DND-41 (cell line): ENCODE results near the gene EGFL7.

Source experiments
- ATAC-seq: fragments of 200-7000 bp; cut with Tn5 transposase; 3 replicates; pipeline ENCODE4 v1.9.1; 2021; ENCODE audit warnings: low read depth; ENCODE audit not compliant: insufficient read depth
- DNase-seq: peaks from one replicate; pipeline ENCODE4 v3.0.0-alpha.2; 2020
- H2AFZ ChIP-seq: 2 replicates; pipeline ENCODE4 v1.6.0; 2012; ENCODE audit warnings: low read depth, low read length
- H3K27ac ChIP-seq: 2 replicates; pipeline ENCODE4 v1.5.1; 2012; ENCODE audit warnings: low read length, inconsistent platforms
- H3K27me3 ChIP-seq: fragments of 200-600 bp; sonication (generic); 2 replicates; pipeline ENCODE4 v1.6.0; 2012; ENCODE audit warnings: low read length, mild to moderate bottlenecking, inconsistent platforms; ENCODE audit not compliant: insufficient read depth, poor library complexity
- H3K36me3 ChIP-seq: 2 replicates; pipeline ENCODE4 v1.5.1; 2012; ENCODE audit warnings: low read length, inconsistent platforms; ENCODE audit not compliant: insufficient read depth
- H3K4me1 ChIP-seq: 2 replicates; pipeline ENCODE4 v1.5.1; 2012; ENCODE audit warnings: mild to moderate bottlenecking, low read length; ENCODE audit not compliant: insufficient read depth
- H3K4me2 ChIP-seq: 2 replicates; pipeline ENCODE4 v1.6.0; 2012; ENCODE audit warnings: mild to moderate bottlenecking, moderate library complexity, low read length, inconsistent platforms; ENCODE audit not compliant: insufficient read depth
- H3K4me3 ChIP-seq, 2 experiments: fragments of 200-600 bp in 1 of 2; shearing (Covaris generic) in 1 of 2; 2 replicates each; pipeline ENCODE4 v1.5.1; 2012 to 2016; ENCODE audit warnings: inconsistent platforms in 2 of 2, low read length in 2 of 2, mild to moderate bottlenecking in 2 of 2, low read depth in 1 of 2, moderate library complexity in 1 of 2
- H3K79me2 ChIP-seq: 2 replicates; pipeline ENCODE4 v1.6.0; 2012; ENCODE audit warnings: low read length, inconsistent platforms; ENCODE audit not compliant: insufficient read depth
- H3K9ac ChIP-seq: 2 replicates; pipeline ENCODE4 v1.6.0; 2012; ENCODE audit warnings: low read depth, mild to moderate bottlenecking, inconsistent platforms, low read length, moderate library complexity
- H3K9me3 ChIP-seq: 2 replicates; pipeline ENCODE4 v1.5.1; 2012; ENCODE audit warnings: low read length, moderate library complexity, mild to moderate bottlenecking, inconsistent platforms; ENCODE audit not compliant: insufficient read depth, severe bottlenecking
- H4K20me1 ChIP-seq: 2 replicates; pipeline ENCODE4 v1.6.0; 2012; ENCODE audit warnings: low read length; ENCODE audit not compliant: insufficient read depth
- EZH2 ChIP-seq: IDR thresholded peaks from 3 replicates; pipeline ENCODE4 v1.6.1; 2012; ENCODE audit warnings: borderline replicate concordance, low read depth, mild to moderate bottlenecking, moderate library complexity, low read length, inconsistent platforms; ENCODE audit not compliant: severe bottlenecking
- TF ChIP-seq, protein P1 (sequence below): IDR thresholded peaks from 2 replicates; pipeline ENCODE4 v1.5.1; 2012; ENCODE audit warnings: borderline replicate concordance, low read length, moderate library complexity, mild to moderate bottlenecking; ENCODE audit not compliant: poor library complexity, severe bottlenecking; ENCODE audit errors: extremely low read depth

The EGFL7 gene

DNA sequence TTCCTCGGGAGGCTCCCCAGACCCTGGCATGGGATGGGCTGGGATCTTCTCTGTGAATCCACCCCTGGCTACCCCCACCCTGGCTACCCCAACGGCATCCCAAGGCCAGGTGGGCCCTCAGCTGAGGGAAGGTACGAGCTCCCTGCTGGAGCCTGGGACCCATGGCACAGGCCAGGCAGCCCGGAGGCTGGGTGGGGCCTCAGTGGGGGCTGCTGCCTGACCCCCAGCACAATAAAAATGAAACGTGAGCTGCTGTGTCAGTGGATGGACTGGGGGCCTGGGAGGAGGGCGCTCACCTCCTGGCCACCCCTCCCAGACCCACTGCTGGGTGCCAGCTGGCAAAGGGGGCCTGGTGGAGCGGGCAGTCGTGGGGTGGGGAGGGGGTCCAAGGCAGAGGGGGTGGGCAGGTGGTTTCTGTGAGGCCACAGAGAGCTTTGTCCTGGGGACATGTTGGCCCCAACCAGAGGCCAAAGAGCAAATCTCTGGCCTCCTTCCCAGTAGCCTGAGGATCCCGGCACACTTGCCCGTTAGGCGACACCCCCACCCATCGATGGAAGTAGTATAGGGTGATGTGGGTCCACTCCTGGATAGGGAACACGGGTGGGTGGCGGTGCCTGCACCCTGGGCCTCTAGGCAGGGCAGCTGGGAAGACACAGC is 9.8 kb downstream of the EGFL7 start:
- no peak for ATAC-seq
- H3K9me3 ChIP-seq, result no peaks in the 10 kb centered on the region
- H3K36me3 ChIP-seq, result 0 out of 2 replicates have a peak, but pooled peaks cover 3% of the 10 kb centered on the region
- no peak overlapping the region for H3K4me3 ChIP-seq
- no peaks in the 10 kb centered on the region for H4K20me1 ChIP-seq
- H3K27ac ChIP-seq, result no peak overlapping the region
- H3K79me2 ChIP-seq, result no peaks in the 10 kb centered on the region
- no peaks in the 10 kb centered on the region for H3K27me3 ChIP-seq
- no peak for DNase-seq
- no peaks in the 10 kb centered on the region for H3K4me1 ChIP-seq
- H3K4me2 ChIP-seq, result no peak overlapping the region
- no peak overlapping the region for H3K9ac ChIP-seq
- no peak for TF ChIP-seq EZH2
- TF ChIP-seq, protein P1, sequence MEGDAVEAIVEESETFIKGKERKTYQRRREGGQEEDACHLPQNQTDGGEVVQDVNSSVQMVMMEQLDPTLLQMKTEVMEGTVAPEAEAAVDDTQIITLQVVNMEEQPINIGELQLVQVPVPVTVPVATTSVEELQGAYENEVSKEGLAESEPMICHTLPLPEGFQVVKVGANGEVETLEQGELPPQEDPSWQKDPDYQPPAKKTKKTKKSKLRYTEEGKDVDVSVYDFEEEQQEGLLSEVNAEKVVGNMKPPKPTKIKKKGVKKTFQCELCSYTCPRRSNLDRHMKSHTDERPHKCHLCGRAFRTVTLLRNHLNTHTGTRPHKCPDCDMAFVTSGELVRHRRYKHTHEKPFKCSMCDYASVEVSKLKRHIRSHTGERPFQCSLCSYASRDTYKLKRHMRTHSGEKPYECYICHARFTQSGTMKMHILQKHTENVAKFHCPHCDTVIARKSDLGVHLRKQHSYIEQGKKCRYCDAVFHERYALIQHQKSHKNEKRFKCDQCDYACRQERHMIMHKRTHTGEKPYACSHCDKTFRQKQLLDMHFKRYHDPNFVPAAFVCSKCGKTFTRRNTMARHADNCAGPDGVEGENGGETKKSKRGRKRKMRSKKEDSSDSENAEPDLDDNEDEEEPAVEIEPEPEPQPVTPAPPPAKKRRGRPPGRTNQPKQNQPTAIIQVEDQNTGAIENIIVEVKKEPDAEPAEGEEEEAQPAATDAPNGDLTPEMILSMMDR, result no peak
- H2AFZ ChIP-seq, result no peak overlapping the region

GRCh38 chr9:136673088-136673974 is 10.6 kb downstream of the EGFL7 start:
- Histone ChIP-seq H3K79me2 (no peaks in the 10 kb centered on the region), H3K36me3 (0 out of 2 replicates have a peak, but pooled peaks cover 3% of the 10 kb centered on the region), H3K9me3 (no peaks in the 10 kb centered on the region), H3K27ac (no peak overlapping the region), H3K27me3 (no peaks in the 10 kb centered on the region), H4K20me1 (no peaks in the 10 kb centered on the region), H3K4me3 (no peak overlapping the region), H3K4me1 (no peaks in the 10 kb centered on the region), H3K9ac (no peak overlapping the region), H3K4me2 (no peak overlapping the region), H2AFZ (no peak overlapping the region)
- ATAC-seq (no peak), DNase-seq (no peak)
- no peak for TF ChIP-seq EZH2
- TF ChIP-seq, protein P1, result no peak

DNA sequence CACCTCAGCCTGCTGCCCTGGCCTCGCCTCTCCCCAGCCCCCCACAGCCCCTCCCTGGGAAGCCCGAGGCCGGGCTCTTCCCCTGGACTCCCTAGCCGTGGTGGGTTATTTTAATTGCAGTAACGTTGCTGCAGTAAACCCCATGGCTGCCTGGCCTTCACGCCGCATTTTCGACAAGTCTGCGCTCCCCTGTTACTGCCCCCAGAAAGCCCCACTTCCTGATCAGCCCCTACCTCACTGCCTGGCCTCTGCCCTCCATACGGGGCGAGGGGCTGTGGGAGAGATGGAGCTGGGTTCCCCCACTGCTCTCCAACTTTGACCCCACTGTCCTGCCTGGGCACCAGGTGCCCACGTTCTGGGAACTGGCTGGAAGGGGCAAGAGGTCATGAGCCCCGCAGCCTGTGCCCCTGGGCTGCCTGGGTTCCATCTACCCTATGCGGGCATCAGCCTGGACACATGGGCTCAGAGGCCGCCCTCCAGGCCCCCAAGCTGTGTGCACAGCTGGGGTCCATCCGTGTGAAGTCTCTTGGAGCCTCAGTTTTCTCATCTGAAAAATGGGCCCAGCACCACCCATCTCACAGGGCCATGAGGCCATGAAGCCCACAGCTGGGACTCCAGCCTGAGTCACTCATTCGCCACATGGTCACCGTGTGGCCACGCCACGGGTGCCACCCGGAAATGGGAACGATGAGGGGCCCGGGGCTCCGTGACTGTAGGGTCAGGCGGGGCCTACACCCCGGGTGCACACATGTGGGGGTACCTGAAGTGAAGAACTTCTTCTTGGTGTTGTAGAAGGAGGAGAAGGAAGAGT is 11.5 kb downstream of the EGFL7 start:
- DNase-seq, result no peak
- no peak for TF ChIP-seq EZH2
- TF ChIP-seq, protein P1, result no peak
- no peak overlapping the region for H3K27ac ChIP-seq

More for the DNA sequence above, 11.5 kb downstream of the EGFL7 start:
- H3K9me3 ChIP-seq, result no peaks in the 10 kb centered on the region
- H3K27me3 ChIP-seq, result no peaks in the 10 kb centered on the region
- no peak overlapping the region for H3K4me2 ChIP-seq
- no peaks in the 10 kb centered on the region for H3K79me2 ChIP-seq
- H3K4me1 ChIP-seq, result no peaks in the 10 kb centered on the region
- no peak overlapping the region for H3K9ac ChIP-seq
- no peak overlapping the region for H3K4me3 ChIP-seq
- 0 out of 2 replicates have a peak, but pooled peaks cover 3% of the 10 kb centered on the region for H3K36me3 ChIP-seq
- no peak overlapping the region for H2AFZ ChIP-seq
- H4K20me1 ChIP-seq, result peaks cover 2% of the 10 kb centered on the region; the same call in 1 of the 2 replicates
- ATAC-seq, result no peak
